Gastrocnemius medialis (tissue), 4 donors: ENCODE data around the gene TFR2.

Experiments
- POLR2A ChIP-seq, 2 donors: fragments of 450-650 bp; IDR thresholded peaks; one replicate each; pipeline ENCODE4 v1.6.1; 2017; ENCODE audit warnings: antibody characterized with exemption in 2 of 2, mild to moderate bottlenecking in 2 of 2, moderate library complexity in 2 of 2
- TF ChIP-seq, protein P1 (sequence below), 5 experiments: fragments of 450-650 bp in 3 of 5; fragments of 200-600 bp in 2 of 5; sonication (generic) in 2 of 5; IDR thresholded peaks in 4 of 5; conservative IDR thresholded peaks in 1 of 5; 1 replicate in 4 of 5; 2 replicates in 1 of 5; pipeline ENCODE4 v1.5.1; 2016 to 2019; ENCODE audit warnings: antibody characterized with exemption in 5 of 5, mild to moderate bottlenecking in 3 of 5, moderate library complexity in 3 of 5

- TF ChIP-seq, protein P1, sequence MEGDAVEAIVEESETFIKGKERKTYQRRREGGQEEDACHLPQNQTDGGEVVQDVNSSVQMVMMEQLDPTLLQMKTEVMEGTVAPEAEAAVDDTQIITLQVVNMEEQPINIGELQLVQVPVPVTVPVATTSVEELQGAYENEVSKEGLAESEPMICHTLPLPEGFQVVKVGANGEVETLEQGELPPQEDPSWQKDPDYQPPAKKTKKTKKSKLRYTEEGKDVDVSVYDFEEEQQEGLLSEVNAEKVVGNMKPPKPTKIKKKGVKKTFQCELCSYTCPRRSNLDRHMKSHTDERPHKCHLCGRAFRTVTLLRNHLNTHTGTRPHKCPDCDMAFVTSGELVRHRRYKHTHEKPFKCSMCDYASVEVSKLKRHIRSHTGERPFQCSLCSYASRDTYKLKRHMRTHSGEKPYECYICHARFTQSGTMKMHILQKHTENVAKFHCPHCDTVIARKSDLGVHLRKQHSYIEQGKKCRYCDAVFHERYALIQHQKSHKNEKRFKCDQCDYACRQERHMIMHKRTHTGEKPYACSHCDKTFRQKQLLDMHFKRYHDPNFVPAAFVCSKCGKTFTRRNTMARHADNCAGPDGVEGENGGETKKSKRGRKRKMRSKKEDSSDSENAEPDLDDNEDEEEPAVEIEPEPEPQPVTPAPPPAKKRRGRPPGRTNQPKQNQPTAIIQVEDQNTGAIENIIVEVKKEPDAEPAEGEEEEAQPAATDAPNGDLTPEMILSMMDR (IDR thresholded peaks at IDR 0.05 in 4 of 5, conservative IDR thresholded peaks at IDR 0.05 in 1 of 5), result no peak
- TF ChIP-seq POLR2A (IDR thresholded peaks at IDR 0.05), result no peak
Observed at GRCh38 chr7:100639995-100640516, 1.3 kb downstream of the TFR2 start.
